IPS DF 4.7 (cell line): ENCODE results near the gene OSBPL2.

Source experiments
- DNase-seq: peaks from one replicate; pipeline ENCODE4 v3.0.0-alpha.2; 2013; ENCODE audit warnings: low spot score; ENCODE audit errors: extremely low read depth

OSBPL2 gene

DNA sequence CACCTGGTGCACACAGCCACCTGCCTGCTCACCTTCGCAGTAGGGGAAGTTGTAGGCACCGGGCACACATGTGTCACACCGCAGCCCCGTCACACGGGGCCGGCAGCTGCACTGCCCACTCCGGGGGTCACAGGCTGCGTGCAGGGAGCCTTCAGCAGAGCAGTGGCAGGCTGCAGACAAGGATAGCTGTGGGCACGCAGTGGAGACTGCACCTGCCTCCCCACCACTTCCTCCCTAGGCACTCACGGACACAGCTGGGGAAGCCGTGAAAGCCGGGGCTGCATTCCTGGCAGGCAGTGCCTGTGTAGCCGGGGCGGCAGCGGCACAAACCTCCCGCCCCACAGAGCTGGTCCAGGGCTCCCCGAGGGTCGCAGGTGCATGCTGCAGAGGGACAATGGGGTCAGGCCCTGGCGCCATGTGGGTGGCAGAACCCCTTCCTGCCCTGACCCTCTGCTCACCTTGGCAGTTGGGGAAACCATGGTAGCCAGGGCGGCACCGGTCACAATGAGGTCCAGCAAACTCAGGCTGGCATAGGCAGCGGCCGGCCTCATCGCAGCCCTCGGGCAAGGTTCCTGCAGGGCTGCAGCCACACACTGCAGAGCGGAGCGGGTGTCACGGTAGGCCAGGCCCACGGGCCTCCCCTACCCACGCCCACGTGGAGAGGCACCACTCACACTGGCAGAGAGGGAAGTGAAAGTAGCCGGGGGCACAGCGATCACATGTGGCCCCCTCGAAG is 99.4 kb downstream of the OSBPL2 start:
- DNase-seq: no peak

DNA sequence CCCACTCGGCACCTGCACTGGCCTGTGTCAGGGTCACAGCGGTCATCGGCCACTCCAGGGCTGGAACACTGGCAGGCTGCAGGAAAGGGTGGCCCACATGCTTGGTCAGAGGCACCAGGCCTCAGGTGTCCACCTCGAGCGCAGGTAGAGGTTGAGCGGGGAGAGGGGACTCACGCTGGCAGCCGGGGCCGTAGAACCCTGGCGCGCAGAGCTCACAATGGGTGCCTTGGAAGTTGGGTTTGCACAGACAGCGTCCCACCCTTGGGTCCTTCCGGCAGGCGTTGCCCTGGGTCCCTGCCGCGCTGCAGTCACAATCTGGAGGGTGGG is 99.9 kb downstream of the OSBPL2 start:
- no peak for DNase-seq

DNA sequence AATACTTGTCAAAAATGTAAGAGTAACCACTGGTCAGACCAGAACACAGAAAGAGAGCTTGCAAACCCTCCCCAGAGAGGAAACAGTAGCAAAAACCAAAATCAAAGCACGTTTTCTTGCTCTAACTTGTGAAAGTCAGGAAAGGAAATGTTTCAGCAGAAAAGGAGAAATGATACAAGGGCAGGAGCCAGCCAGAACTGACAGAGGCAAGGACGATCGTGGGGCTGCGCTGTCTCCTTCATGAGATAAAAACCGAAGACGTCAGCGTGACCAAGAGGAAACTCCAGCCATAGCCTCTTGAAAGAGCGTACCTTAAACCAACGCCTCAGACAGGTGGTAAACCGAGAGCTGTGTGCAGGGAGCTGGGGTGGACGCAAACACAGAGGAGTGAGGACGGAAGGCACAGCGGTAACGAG is 101.3 kb downstream of the OSBPL2 start:
- no peak for DNase-seq

DNA sequence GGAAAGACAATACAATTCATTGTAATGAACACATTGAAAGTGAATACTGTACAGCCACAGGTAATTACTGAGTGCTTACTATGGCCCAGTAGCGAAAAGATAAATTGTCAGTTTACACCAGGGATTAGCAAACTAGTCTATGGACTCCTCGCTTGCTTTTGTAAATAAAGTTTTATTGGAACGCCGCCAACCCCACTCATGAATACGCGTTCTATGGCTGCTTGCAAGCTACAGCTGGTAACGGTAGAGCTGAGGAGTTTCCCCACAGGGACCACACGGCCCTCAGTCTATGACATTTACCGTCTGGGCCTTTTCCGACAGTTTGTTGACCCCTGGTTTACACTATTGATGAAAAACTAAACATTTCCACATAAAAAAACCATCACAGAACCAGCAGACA is 104.6 kb downstream of the OSBPL2 start:
- DNase-seq: no peak

DNA sequence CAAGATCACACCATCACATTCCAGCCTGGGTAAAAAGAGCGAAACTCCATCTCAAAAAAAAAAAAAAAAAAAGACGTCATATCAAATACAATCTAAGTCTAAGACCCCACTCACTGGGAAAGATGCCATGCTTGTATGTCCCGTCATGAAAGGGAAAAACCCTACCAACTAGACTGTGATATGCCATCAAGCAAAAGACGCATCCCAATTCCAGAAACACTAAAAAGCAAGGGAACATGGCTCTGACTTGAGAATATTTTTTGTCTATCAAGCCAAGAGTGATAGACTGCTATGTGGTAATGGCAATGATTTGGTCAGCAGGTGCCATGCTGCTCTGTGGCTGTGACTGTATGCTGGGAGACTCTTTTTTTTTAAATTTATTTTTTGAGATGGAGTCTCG is 105.8 kb downstream of the OSBPL2 start:
- no peak for DNase-seq

DNA sequence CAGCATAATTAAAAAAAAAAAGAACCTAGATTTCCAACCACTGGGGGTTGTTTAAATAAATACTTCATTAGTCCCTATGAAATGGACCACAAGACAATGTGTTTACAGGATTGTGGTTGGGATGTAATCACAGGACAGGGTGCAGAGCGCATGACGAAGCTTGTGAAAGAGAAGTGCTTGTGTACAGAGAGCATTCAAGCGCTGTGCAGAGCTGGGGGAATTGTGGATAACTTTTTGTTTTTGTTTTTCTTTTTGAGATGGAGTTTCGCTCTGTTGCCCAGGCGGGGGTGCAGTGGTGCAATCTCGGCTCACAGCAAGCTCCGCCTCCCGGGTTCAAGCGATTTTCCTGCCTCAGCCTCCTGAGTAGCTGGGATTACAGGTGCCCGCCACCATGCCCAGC is 106.5 kb downstream of the OSBPL2 start:
- no peak for DNase-seq
